SK-N-SH (cell line): ENCODE measurements around the gene DNAH11. TPM values are rescaled to one million over a fixed set of nuclear protein-coding genes. Genes with fewer than 3 reads are reported as not detected.

Experiments
- CTCF ChIA-PET: fragments of 300-600, 350-600 bp; formaldehyde crosslinking; extraction: SDS; loops from one replicate; lab custom pipeline; 2021; lab: Yijun Ruan, JAX
- POLR2A ChIA-PET: fragments of 350-600 bp; sonication (Branson Sonifier 250); formaldehyde crosslinking; extraction: SDS; loops from one replicate; lab custom pipeline; 2020; ENCODE audit warnings: antibody characterized with exemption, inconsistent platforms; lab: Yijun Ruan, JAX
- DNase-seq: peaks from one replicate; pipeline ENCODE4 v3.0.0; 2012
- H2AFZ ChIP-seq: fragments of 200-600 bp; sonication (generic); 2 replicates; pipeline ENCODE4 v1.8.1; 2016; ENCODE audit warnings: antibody characterized with exemption, mild to moderate bottlenecking, low read depth
- H3F3A ChIP-seq: fragments of 200-600 bp; sonication (generic); replicated peaks from 2 replicates; pipeline ENCODE3; 2016; ENCODE audit warnings: antibody characterized with exemption, mild to moderate bottlenecking; ENCODE audit not compliant: insufficient read depth
- H3K27ac ChIP-seq, 2 experiments: fragments of 200-500 bp in 1 of 2; fragments of 200-600 bp in 1 of 2; sonication (Bioruptor generic) in 1 of 2; sonication (generic), shearing (Covaris generic) in 1 of 2; 2 replicates each; pipeline versions ENCODE4 v1.5.1 to v1.6.1; 2014 to 2016; ENCODE audit warnings: low read depth in 2 of 2, inconsistent platforms in 1 of 2, low read length in 1 of 2, mild to moderate bottlenecking in 1 of 2, mixed read lengths in 1 of 2
- H3K27me3 ChIP-seq: fragments of 200-600 bp; sonication (generic), shearing (Covaris generic); 2 replicates; pipeline ENCODE4 v1.6.1; 2016; ENCODE audit warnings: mixed run types; ENCODE audit not compliant: insufficient read depth
- H3K36me3 ChIP-seq, 2 experiments: fragments of 200-500 bp in 1 of 2; fragments of 200-600 bp in 1 of 2; sonication (Bioruptor generic) in 1 of 2; sonication (generic) in 1 of 2; replicated peaks in 1 of 2; 2 replicates each; pipeline versions ENCODE3 to v1.5.1; 2014 to 2016; ENCODE audit warnings: low read length in 1 of 2, mild to moderate bottlenecking in 1 of 2; ENCODE audit not compliant: insufficient read depth in 2 of 2, control insufficient read depth in 1 of 2
- H3K4me1 ChIP-seq, 2 experiments: fragments of 200-500 bp in 1 of 2; fragments of 200-600 bp in 1 of 2; sonication (Bioruptor generic) in 1 of 2; sonication (generic), shearing (Covaris generic) in 1 of 2; 2 replicates each; pipeline versions ENCODE4 v1.5.1 to v1.6.1; 2014 to 2016; ENCODE audit warnings: low read depth in 1 of 2, low read length in 1 of 2, mixed run types in 1 of 2; ENCODE audit not compliant: insufficient read depth in 2 of 2, control insufficient read depth in 1 of 2
- H3K4me2 ChIP-seq: fragments of 200-600 bp; sonication (generic), shearing (Covaris generic); 2 replicates; pipeline ENCODE4 v1.6.1; 2017; ENCODE audit warnings: mixed run types
- H3K4me3 ChIP-seq, 2 experiments: fragments of 200-500 bp in 1 of 2; fragments of 200-600 bp in 1 of 2; sonication (Bioruptor generic) in 1 of 2; sonication (generic), shearing (Covaris generic) in 1 of 2; 2 replicates each; pipeline versions ENCODE4 v1.5.1 to v1.8.1; 2014 to 2016; ENCODE audit warnings: low read depth in 2 of 2, inconsistent platforms in 1 of 2, low read length in 1 of 2, mild to moderate bottlenecking in 1 of 2, mixed read lengths in 1 of 2, moderate library complexity in 1 of 2
- H3K79me2 ChIP-seq: fragments of 200-600 bp; sonication (generic); 2 replicates; pipeline ENCODE4 v1.8.1; 2017; ENCODE audit warnings: mild to moderate bottlenecking; ENCODE audit not compliant: insufficient read depth
- H3K9ac ChIP-seq: fragments of 200-600 bp; sonication (generic); 2 replicates; pipeline ENCODE4 v1.6.1; 2017; ENCODE audit warnings: mixed run types
- H3K9me2 ChIP-seq: fragments of 200-600 bp; sonication (generic); 2 replicates; pipeline ENCODE4 v1.6.1; 2017; ENCODE audit warnings: mixed run types
- H3K9me3 ChIP-seq: fragments of 200-600 bp; sonication (generic); 2 replicates; pipeline ENCODE4 v1.6.1; 2017; ENCODE audit warnings: mixed run types, mild to moderate bottlenecking, moderate library complexity
- H4K20me1 ChIP-seq: fragments of 200-600 bp; sonication (generic); 2 replicates; pipeline ENCODE4 v1.6.1; 2017; ENCODE audit warnings: mild to moderate bottlenecking, mixed run types; ENCODE audit not compliant: insufficient read depth
- CTCF ChIP-seq: fragments of 200-600 bp; sonication (generic); IDR thresholded peaks from 2 replicates; pipeline ENCODE4 v1.6.1; 2017; ENCODE audit warnings: antibody characterized with exemption, mild to moderate bottlenecking, moderate library complexity
- ELF1 ChIP-seq: IDR thresholded peaks from 2 replicates; pipeline ENCODE4 v1.4.0; 2012
- FOSL2 ChIP-seq: IDR thresholded peaks from 2 replicates; pipeline ENCODE4 v1.4.0; 2012; ENCODE audit warnings: low read depth, mild to moderate bottlenecking, moderate library complexity, borderline replicate concordance
- GABPA ChIP-seq: IDR thresholded peaks from 2 replicates; pipeline ENCODE4 v1.4.0; 2012; ENCODE audit warnings: low read depth, mild to moderate bottlenecking
- IRF3 ChIP-seq: fragments of 150-350 bp; IDR thresholded peaks from 2 replicates; pipeline ENCODE4 v1.6.1; 2016; ENCODE audit warnings: mild to moderate bottlenecking, low read depth, low read length
- MXI1 ChIP-seq: IDR thresholded peaks from 2 replicates; pipeline ENCODE4 v1.6.1; 2012; ENCODE audit warnings: mild to moderate bottlenecking, low read depth, low read length, improper control_type of control experiment
- NFIC ChIP-seq: IDR thresholded peaks from 2 replicates; pipeline ENCODE4 v1.4.0; 2012; ENCODE audit warnings: borderline replicate concordance
- NRF1 ChIP-seq: IDR thresholded peaks from 2 replicates; pipeline ENCODE4 v1.6.1; 2012; ENCODE audit warnings: low read depth, mild to moderate bottlenecking, low read length
- RFX5 ChIP-seq: IDR thresholded peaks from 2 replicates; pipeline ENCODE4 v1.6.1; 2012; ENCODE audit warnings: mild to moderate bottlenecking, improper control_type of control experiment, low read length
- TAF1 ChIP-seq: IDR thresholded peaks from 2 replicates; pipeline ENCODE4 v1.6.1; 2012; ENCODE audit warnings: low read depth, mild to moderate bottlenecking, low read length, moderate library complexity, borderline replicate concordance
- TCF12 ChIP-seq: IDR thresholded peaks from 2 replicates; pipeline ENCODE4 v1.4.0; 2012
- WGBS: methylation state at CpG from one replicate; pipeline ENCODE4 v1.1.6; 2017; ENCODE audit warnings: low lambda C conversion rate; 5-methylcytosine and 5-hydroxymethylcytosine counted together
- polyA plus RNA-seq, 3 experiments: library from polyadenylated mRNA; depleted of rRNA; stranded (reverse); fragments of >200 nt; gene quantifications; 2 replicates each; pipeline ENCODE4 v1.2.3, GENCODE V29; 2012

Gene DNAH11
- polyA plus RNA-seq, 1 of the 3 experiments (the other 2 are of a cell fraction), result 0.77 TPM

- H3K4me1 ChIP-seq, result no peaks in the 10 kb centered on the region
- no peaks in the 10 kb centered on the region for H4K20me1 ChIP-seq
- no peaks in the 10 kb centered on the region for H3K9me3 ChIP-seq
- no peaks in the 10 kb centered on the region for H3F3A ChIP-seq
- no peak overlapping the region for H3K4me3 ChIP-seq
- no peaks in the 10 kb centered on the region for H3K79me2 ChIP-seq
- DNase-seq, result no peak
- TF ChIP-seq IRF3, result no peak
- TF ChIP-seq TAF1, result no peak
- no peak for TF ChIP-seq TCF12
- TF ChIP-seq ELF1, result no peak
- no peak for TF ChIP-seq RFX5
- no peak for TF ChIP-seq NRF1
- no peak overlapping the region for H3K4me2 ChIP-seq
- ChIA-PET POLR2A (no interaction called here), CTCF (no interaction called here)
- H3K9ac ChIP-seq, result no peak overlapping the region
- H3K9me2 ChIP-seq, result no peaks in the 10 kb centered on the region
- 17% methylated on average over 3 of the region's 3 CpGs for WGBS
- no peaks in the 10 kb centered on the region for H3K36me3 ChIP-seq
- no peak overlapping the region for H3K27ac ChIP-seq
- 0 out of 2 replicates have a peak, but pooled peaks cover 14% of the 10 kb centered on the region for H3K27me3 ChIP-seq
- no peak overlapping the region for H2AFZ ChIP-seq
Observed at GRCh38 chr7:21724562-21724961, 181.7 kb downstream of the DNAH11 start.

GRCh38 chr7:21730399-21730798, 187.6 kb downstream of the DNAH11 start:
- DNase-seq, result no peak
- Histone ChIP-seq H3K9me2 (no peaks in the 10 kb centered on the region), H3K4me3 (no peak overlapping the region), H3K9me3 (no peaks in the 10 kb centered on the region), H3K4me2 (no peak overlapping the region), H3K79me2 (no peaks in the 10 kb centered on the region), H2AFZ (no peak overlapping the region), H3K36me3 (no peaks in the 10 kb centered on the region), H3K9ac (no peak overlapping the region), H4K20me1 (no peaks in the 10 kb centered on the region), H3K27ac (no peak overlapping the region), H3K4me1 (no peaks in the 10 kb centered on the region), H3K27me3 (peaks cover 4% of the 10 kb centered on the region; the same call in 1 of the 2 replicates), H3F3A (no peaks in the 10 kb centered on the region)
- TF ChIP-seq ELF1 (no peak), FOSL2 (no peak), CTCF (no peak), TCF12 (no peak), MXI1 (no peak), NFIC (no peak), GABPA (no peak)
- ChIA-PET POLR2A (no interaction called here), CTCF (no interaction called here)
- WGBS, result 31% methylated on average over 2 of the region's 2 CpGs
